ENCODE data around the gene MGAM2.

The MGAM2 gene

DNA sequence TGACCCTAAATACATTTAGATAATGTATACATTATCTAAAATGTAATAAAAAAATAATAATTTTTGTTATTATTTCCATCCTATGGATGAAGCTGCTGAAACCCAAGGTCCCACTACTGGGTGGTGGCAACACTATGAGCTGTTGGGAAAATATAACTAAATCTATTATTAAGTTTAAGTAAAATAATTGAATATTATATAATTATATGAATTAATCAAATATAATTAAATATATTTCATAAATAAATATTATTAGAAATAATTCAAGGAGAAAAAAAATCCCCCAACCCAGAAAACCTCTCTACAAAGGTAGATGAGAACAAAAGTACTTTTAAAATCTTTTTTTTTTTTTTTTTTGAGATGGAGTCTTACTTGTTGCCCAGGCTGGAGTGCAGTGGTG is 138.4 kb downstream of the MGAM2 start:
- no peak for DNase-seq (ENCODE audit: low read depth in 1 of 2, low spot score in 1 of 2)
- Histone ChIP-seq H3K27ac (replicated peaks) (no peak overlapping the region), H3K4me3 (replicated peaks; ENCODE audit: insufficient read depth, low read length) (no peak overlapping the region), H3K27me3 (ENCODE audit: insufficient read depth, poor library complexity, severe bottlenecking) (no peaks in the 10 kb centered on the region)
- TF ChIP-seq REST (IDR thresholded peaks at IDR 0.05; ENCODE audit: insufficient replicate concordance, low read depth), result no peak
- no peak for TF ChIP-seq SPI1 (IDR thresholded peaks at IDR 0.05; ENCODE audit: borderline replicate concordance, low read depth)
- no peak for TF ChIP-seq GABPA (IDR thresholded peaks at IDR 0.05; ENCODE audit: low read depth)
- TF ChIP-seq POLR2AphosphoS5 (IDR thresholded peaks at IDR 0.05; ENCODE audit: low read depth), result no peak
- TF ChIP-seq, protein P1, sequence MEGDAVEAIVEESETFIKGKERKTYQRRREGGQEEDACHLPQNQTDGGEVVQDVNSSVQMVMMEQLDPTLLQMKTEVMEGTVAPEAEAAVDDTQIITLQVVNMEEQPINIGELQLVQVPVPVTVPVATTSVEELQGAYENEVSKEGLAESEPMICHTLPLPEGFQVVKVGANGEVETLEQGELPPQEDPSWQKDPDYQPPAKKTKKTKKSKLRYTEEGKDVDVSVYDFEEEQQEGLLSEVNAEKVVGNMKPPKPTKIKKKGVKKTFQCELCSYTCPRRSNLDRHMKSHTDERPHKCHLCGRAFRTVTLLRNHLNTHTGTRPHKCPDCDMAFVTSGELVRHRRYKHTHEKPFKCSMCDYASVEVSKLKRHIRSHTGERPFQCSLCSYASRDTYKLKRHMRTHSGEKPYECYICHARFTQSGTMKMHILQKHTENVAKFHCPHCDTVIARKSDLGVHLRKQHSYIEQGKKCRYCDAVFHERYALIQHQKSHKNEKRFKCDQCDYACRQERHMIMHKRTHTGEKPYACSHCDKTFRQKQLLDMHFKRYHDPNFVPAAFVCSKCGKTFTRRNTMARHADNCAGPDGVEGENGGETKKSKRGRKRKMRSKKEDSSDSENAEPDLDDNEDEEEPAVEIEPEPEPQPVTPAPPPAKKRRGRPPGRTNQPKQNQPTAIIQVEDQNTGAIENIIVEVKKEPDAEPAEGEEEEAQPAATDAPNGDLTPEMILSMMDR (IDR thresholded peaks at IDR 0.05; ENCODE audit: insufficient read depth, low read length), result no peak

DNA sequence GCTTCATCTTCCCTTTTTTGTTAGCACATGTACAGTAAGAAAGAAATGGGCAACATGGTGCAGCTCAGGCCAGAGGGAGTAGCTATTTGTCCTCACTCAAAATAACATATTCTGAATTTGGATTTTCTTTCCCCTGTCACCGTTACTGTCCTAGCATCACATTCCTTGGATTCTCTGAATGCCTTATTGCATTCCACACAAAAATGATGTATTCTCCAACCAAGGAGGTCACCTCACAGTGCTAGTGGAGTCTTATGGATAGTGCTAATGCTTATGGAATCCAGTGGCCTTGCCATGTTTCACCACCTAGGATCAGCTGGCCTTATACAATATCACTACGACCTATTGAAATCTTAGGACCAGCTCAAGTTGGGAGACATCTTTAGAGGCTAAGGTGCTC is 139.2 kb downstream of the MGAM2 start:
- H3K27me3 ChIP-seq (ENCODE audit: insufficient read depth, poor library complexity, severe bottlenecking), result no peaks in the 10 kb centered on the region
- TF ChIP-seq POLR2AphosphoS5 (IDR thresholded peaks at IDR 0.05; ENCODE audit: low read depth), result no peak
- TF ChIP-seq GABPA (IDR thresholded peaks at IDR 0.05; ENCODE audit: low read depth), result no peak
- no peak for TF ChIP-seq SPI1 (IDR thresholded peaks at IDR 0.05; ENCODE audit: borderline replicate concordance, low read depth)
- TF ChIP-seq, protein P1 (IDR thresholded peaks at IDR 0.05; ENCODE audit: insufficient read depth, low read length), result no peak
- no peak for TF ChIP-seq REST (IDR thresholded peaks at IDR 0.05; ENCODE audit: insufficient replicate concordance, low read depth)
- H3K4me3 ChIP-seq (replicated peaks; ENCODE audit: insufficient read depth, low read length), result no peak overlapping the region
- H3K27ac ChIP-seq (replicated peaks), result no peak overlapping the region
- no peak for DNase-seq (ENCODE audit: low read depth in 1 of 2, low spot score in 1 of 2)

DNA sequence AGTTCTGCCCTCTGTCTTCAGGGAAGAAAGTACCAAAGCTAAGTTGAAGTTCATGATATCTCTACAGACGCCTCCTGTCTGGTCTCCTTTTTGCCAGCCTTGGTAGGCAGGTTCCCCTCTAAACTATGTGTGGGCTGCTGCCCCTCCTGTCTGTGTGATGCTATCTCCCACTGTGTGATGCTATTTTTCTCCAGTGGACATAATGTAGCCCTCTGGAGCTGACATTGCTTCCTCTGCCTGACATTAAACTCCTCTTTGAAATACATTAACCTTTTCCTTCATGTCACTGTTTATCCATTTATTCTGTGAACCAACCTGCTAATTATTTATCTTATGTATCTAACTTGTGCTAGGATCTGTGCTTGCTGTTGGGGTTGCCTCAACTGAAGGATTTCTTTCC is 146.4 kb downstream of the MGAM2 start, which contains the start of gene PRSS58:
Gene PRSS58, minus strand, starts transcription at position 101 of the 400 bp plus-strand sequence. CDS start 351 bp downstream, outside the sequence.
- DNase-seq (ENCODE audit: low read depth in 1 of 2, low spot score in 1 of 2), result no peak
- no peak within 1 kb of the TSS for H3K27ac ChIP-seq (replicated peaks)
- TF ChIP-seq REST (IDR thresholded peaks at IDR 0.05; ENCODE audit: insufficient replicate concordance, low read depth) (no peak), GABPA (IDR thresholded peaks at IDR 0.05; ENCODE audit: low read depth) (no peak), POLR2AphosphoS5 (IDR thresholded peaks at IDR 0.05; ENCODE audit: low read depth) (no peak), SPI1 (IDR thresholded peaks at IDR 0.05; ENCODE audit: borderline replicate concordance, low read depth) (no peak)
- TF ChIP-seq, protein P1 (IDR thresholded peaks at IDR 0.05; ENCODE audit: insufficient read depth, low read length), result no peak

More for the DNA sequence above, 146.4 kb downstream of the MGAM2 start, which contains the start of gene PRSS58:
- H3K27me3 ChIP-seq (ENCODE audit: insufficient read depth, poor library complexity, severe bottlenecking), result peaks cover 6% of the 10 kb centered on the region
- no peak within 1 kb of the TSS for H3K4me3 ChIP-seq (replicated peaks; ENCODE audit: insufficient read depth, low read length)

All from HL-60 (cell line).